HepG2 (cell line): ENCODE results near the gene TBC1D22A.

ENCODE experiments used
- E2F1 ChIP-seq: sonication (generic); formaldehyde crosslinking; IDR thresholded peaks from 2 replicates; pipeline ENCODE4 v1.5.0; 2020; ENCODE audit warnings: missing genetic modification reagents
- EZH2 ChIP-seq: conservative IDR thresholded peaks from 2 replicates; pipeline ENCODE4 v1.6.1; 2012; ENCODE audit warnings: mild to moderate bottlenecking, low read depth, low read length, moderate library complexity
- GTF2F1 ChIP-seq: fragments of 150-350 bp; IDR thresholded peaks from 2 replicates; pipeline ENCODE4 v1.6.1; 2014; ENCODE audit warnings: low read length
- PBX2 ChIP-seq: IDR thresholded peaks from 2 replicates; pipeline ENCODE4 v1.6.1; 2016; ENCODE audit warnings: control low read depth
- POLR2AphosphoS5 ChIP-seq: IDR thresholded peaks from 2 replicates; pipeline ENCODE4 v1.6.1; 2012; ENCODE audit warnings: low read depth, low read length
- RFX1 ChIP-seq: fragments of 450-650 bp; IDR thresholded peaks from 2 replicates; pipeline ENCODE4 v1.6.1; 2017
- RFX5 ChIP-seq: IDR thresholded peaks from 2 replicates; pipeline ENCODE4 v1.6.1; 2011; ENCODE audit warnings: low read depth, low read length, improper control_type of control experiment
- SOX6 ChIP-seq, 2 experiments: fragments of 450-650 bp in 1 of 2; sonication (generic) in 1 of 2; formaldehyde crosslinking in 1 of 2; IDR thresholded peaks; 2 replicates each; pipeline versions ENCODE4 v1.4.0 to v1.6.1; 2017 to 2020; ENCODE audit warnings: antibody characterized with exemption in 1 of 2, mild to moderate bottlenecking in 1 of 2, missing genetic modification reagents in 1 of 2
- TCF12 ChIP-seq, 2 experiments: fragments of 450-650 bp in 1 of 2; sonication (generic) in 1 of 2; formaldehyde crosslinking in 1 of 2; IDR thresholded peaks; 2 replicates each; pipeline versions ENCODE4 v1.6.1 to v1.8.0; 2017 to 2022; ENCODE audit warnings: antibody characterized with exemption in 1 of 2, mild to moderate bottlenecking in 1 of 2, missing genetic modification reagents in 1 of 2, moderate library complexity in 1 of 2
- ZNF282 ChIP-seq: fragments of 450-650 bp; IDR thresholded peaks from 2 replicates; pipeline ENCODE4 v1.6.1; 2018; ENCODE audit not compliant: partially characterized antibody
- ZNF367 ChIP-seq: sonication (generic); formaldehyde crosslinking; IDR thresholded peaks from 2 replicates; pipeline ENCODE4 v1.4.0; 2020; ENCODE audit warnings: missing genetic modification reagents, borderline replicate concordance
- ZNF639 ChIP-seq: conservative IDR thresholded peaks from 2 replicates; pipeline ENCODE4 v1.6.1; 2018; ENCODE audit warnings: missing genetic modification reagents
- TF ChIP-seq, protein P1 (sequence below): sonication (generic); formaldehyde crosslinking; IDR thresholded peaks from 2 replicates; pipeline ENCODE4 v1.5.0; 2020; ENCODE audit warnings: mild to moderate bottlenecking, missing genetic modification reagents, moderate library complexity
- TF ChIP-seq, protein P2 (sequence below): IDR thresholded peaks from 2 replicates; pipeline ENCODE4 v1.6.1; 2016; ENCODE audit warnings: low read depth, borderline replicate concordance

DNA sequence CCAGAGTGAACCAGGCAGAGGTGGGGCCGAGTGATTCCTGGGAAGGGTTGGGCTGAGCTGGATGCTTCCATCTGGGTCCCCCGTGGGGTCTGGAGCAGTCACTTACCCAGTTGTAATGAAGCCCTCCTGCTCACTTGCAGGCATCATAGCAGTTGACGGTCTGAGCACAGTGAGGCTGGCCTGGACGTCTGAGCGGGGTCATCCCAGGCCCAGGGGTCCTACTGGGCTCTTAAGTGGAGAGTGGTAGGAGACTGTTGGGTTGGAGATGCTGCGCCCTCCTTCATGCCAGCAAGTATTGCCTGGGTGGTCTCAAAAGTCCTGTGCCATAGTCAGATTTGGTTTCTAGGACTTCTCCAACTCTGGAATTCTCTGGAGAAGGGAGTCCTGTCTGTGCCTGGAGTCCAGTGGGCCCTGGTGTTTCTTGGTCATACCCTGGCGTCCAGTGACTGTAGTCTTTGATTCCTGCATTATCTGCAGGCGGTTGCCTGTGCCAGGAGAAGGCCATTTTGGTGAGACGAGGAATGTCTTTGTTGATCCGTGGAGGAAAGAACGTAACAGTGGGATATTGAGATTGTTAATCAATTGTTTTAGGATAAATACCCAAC, 82.3 kb downstream of the TBC1D22A start:
- TF ChIP-seq, protein P1, sequence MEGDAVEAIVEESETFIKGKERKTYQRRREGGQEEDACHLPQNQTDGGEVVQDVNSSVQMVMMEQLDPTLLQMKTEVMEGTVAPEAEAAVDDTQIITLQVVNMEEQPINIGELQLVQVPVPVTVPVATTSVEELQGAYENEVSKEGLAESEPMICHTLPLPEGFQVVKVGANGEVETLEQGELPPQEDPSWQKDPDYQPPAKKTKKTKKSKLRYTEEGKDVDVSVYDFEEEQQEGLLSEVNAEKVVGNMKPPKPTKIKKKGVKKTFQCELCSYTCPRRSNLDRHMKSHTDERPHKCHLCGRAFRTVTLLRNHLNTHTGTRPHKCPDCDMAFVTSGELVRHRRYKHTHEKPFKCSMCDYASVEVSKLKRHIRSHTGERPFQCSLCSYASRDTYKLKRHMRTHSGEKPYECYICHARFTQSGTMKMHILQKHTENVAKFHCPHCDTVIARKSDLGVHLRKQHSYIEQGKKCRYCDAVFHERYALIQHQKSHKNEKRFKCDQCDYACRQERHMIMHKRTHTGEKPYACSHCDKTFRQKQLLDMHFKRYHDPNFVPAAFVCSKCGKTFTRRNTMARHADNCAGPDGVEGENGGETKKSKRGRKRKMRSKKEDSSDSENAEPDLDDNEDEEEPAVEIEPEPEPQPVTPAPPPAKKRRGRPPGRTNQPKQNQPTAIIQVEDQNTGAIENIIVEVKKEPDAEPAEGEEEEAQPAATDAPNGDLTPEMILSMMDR (CRISPR knock-in tag), result no peak
- TF ChIP-seq POLR2AphosphoS5 (no peak), E2F1 (CRISPR knock-in tag) (no peak), PBX2 (CRISPR knock-in tag) (no peak), EZH2 (no peak), RFX5 (no peak), GTF2F1 (no peak), ZNF639 (CRISPR knock-in tag) (no peak), ZNF282 (no peak), SOX6 (IDR thresholded peaks at IDR 0.05) (no peak), SOX6 (CRISPR knock-in tag; IDR thresholded peaks at IDR 0.05) (no peak), ZNF367 (CRISPR knock-in tag) (no peak), TCF12 (IDR thresholded peaks at IDR 0.05) (no peak), TCF12 (CRISPR knock-in tag; IDR thresholded peaks at IDR 0.05) (no peak), RFX1 (no peak)
- TF ChIP-seq, protein P2, sequence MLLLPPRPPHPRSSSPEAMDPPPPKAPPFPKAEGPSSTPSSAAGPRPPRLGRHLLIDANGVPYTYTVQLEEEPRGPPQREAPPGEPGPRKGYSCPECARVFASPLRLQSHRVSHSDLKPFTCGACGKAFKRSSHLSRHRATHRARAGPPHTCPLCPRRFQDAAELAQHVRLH (CRISPR knock-in tag), result no peak
